ENCODE data around the gene TOB1.
A peak's percentile ranks its signal among the peaks of the same experiment; 100 is the strongest.

The TOB1 gene

GRCh38 chr17:50832267-50832863 is 33.8 kb downstream of the TOB1 start:
- no peak for DNase-seq (ENCODE audit: low read depth)

GRCh38 chr17:50831471-50831928 is 34.7 kb downstream of the TOB1 start:
- no peak for DNase-seq (ENCODE audit: low read depth)

GRCh38 chr17:50830994-50831393 is 35.2 kb downstream of the TOB1 start:
- no peak for DNase-seq (ENCODE audit: low read depth)

- DNase-seq (ENCODE audit: low read depth) = no peak
Measured at GRCh38 chr17:50830352-50830751, 35.8 kb downstream of the TOB1 start.

- no peak for DNase-seq (ENCODE audit: low read depth)
Measured at GRCh38 chr17:50829332-50829731, 36.8 kb downstream of the TOB1 start.

GRCh38 chr17:50828508-50829170 is 37.5 kb downstream of the TOB1 start:
- DNase-seq (ENCODE audit: low read depth) = no peak

GRCh38 chr17:50825188-50825587 is 41.0 kb downstream of the TOB1 start:
- DNase-seq (ENCODE audit: low read depth) = no peak

GRCh38 chr17:50824429-50824828 is 41.7 kb downstream of the TOB1 start:
- DNase-seq (ENCODE audit: low read depth) = no peak

GRCh38 chr17:50822550-50822949 is 43.6 kb downstream of the TOB1 start:
- no peak for DNase-seq (ENCODE audit: low read depth)

- no peak for DNase-seq (ENCODE audit: low read depth)
Measured at GRCh38 chr17:50820651-50821050, 45.5 kb downstream of the TOB1 start.

GRCh38 chr17:50818921-50819657 is 47.1 kb downstream of the TOB1 start:
- DNase-seq (ENCODE audit: low read depth) = no peak

GRCh38 chr17:50818261-50818660 is 47.9 kb downstream of the TOB1 start:
- DNase-seq (ENCODE audit: low read depth) = no peak

- no peak for DNase-seq (ENCODE audit: low read depth)
Measured at GRCh38 chr17:50817838-50818237, 48.3 kb downstream of the TOB1 start.

- DNase-seq (ENCODE audit: low read depth) = peak; percentile 25
Measured at GRCh38 chr17:50816771-50817751, 49.1 kb downstream of the TOB1 start.

- no peak for DNase-seq (ENCODE audit: low read depth)
Measured at GRCh38 chr17:50816271-50816670, 49.9 kb downstream of the TOB1 start.

- no peak for DNase-seq (ENCODE audit: low read depth)
Measured at GRCh38 chr17:50815400-50815799, 50.8 kb downstream of the TOB1 start.

GRCh38 chr17:50813583-50813982 is 52.6 kb downstream of the TOB1 start:
- DNase-seq (ENCODE audit: low read depth) = no peak

Data from activated T-cell treated with anti-CD3 and anti-CD28 coated beads for 24 hours (primary cell).